ENCODE measurements around the gene UNKL.

DNA sequence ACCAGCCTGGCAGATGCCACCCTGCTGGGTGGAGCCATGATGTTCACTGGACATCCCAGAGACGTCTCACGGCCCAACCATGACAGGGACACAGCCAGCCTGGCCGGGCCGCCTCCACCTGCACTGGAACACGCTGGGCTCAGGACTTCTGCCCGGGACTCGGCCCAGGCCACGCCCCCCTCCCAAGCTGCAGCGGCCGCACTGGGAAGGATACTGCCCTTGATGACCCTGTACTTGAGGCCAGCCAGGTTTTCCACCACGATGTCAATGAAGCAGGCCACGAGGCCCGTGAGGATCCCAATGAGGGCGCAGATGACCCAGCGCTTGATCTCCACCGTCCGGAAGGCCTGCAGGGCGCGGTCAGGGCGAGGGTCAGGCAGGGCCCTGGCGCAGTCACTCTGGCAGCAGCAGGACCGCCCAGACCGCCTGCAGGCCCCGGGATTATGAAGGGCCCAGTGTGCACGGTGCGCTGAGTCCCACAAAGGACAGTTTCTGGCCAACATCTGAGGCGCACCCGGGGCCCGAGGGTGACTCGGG is 46.2 kb upstream of the UNKL start:
- TF ChIP-seq, protein P1, sequence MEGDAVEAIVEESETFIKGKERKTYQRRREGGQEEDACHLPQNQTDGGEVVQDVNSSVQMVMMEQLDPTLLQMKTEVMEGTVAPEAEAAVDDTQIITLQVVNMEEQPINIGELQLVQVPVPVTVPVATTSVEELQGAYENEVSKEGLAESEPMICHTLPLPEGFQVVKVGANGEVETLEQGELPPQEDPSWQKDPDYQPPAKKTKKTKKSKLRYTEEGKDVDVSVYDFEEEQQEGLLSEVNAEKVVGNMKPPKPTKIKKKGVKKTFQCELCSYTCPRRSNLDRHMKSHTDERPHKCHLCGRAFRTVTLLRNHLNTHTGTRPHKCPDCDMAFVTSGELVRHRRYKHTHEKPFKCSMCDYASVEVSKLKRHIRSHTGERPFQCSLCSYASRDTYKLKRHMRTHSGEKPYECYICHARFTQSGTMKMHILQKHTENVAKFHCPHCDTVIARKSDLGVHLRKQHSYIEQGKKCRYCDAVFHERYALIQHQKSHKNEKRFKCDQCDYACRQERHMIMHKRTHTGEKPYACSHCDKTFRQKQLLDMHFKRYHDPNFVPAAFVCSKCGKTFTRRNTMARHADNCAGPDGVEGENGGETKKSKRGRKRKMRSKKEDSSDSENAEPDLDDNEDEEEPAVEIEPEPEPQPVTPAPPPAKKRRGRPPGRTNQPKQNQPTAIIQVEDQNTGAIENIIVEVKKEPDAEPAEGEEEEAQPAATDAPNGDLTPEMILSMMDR (conservative IDR thresholded peaks at IDR 0.05; ENCODE audit: low read depth, low read length) = no peak
- no peak for TF ChIP-seq EZH2 (IDR thresholded peaks at IDR 0.05; ENCODE audit: low read length, unreplicated experiment)
- no peak for TF ChIP-seq EZH2phosphoT487 (IDR thresholded peaks at IDR 0.05; ENCODE audit: borderline replicate concordance, low read length)
